IMR-90 (cell line): Measurements from ENCODE around the gene BAIAP2. TPM values are rescaled to one million over a fixed set of nuclear protein-coding genes. Genes with fewer than 3 reads are reported as not detected.
A peak's percentile ranks its signal among the peaks of the same experiment; 100 is the strongest.

Experiments
- ATAC-seq: fragments of 200-7000 bp; cut with Tn5 transposase; 2 replicates; pipeline ENCODE4 v1.9.1; 2020; ENCODE audit warnings: low read depth, mild to moderate bottlenecking, moderate library complexity
- BruUV-seq: library from RNA; stranded (reverse); fragments of 400-500 nt; replicated peaks from 2 replicates; lab custom pipeline; 2021; lab: Mats Ljungman, UMichigan
- CTCF ChIA-PET: fragments of 300-600 bp; formaldehyde crosslinking; extraction: SDS; loops from one replicate; lab custom pipeline; 2021; ENCODE audit warnings: antibody characterized with exemption; lab: Yijun Ruan, JAX
- POLR2A ChIA-PET: fragments of 300-600 bp; sonication (Branson Sonifier 250); formaldehyde crosslinking; loops from one replicate; lab custom pipeline; 2022; ENCODE audit warnings: antibody characterized with exemption; ENCODE audit not compliant: unreplicated experiment; lab: Charles Lee
- DNase-seq: peaks from one replicate; pipeline ENCODE4 v3.0.0; 2013
- H2AFZ ChIP-seq: replicated peaks from 2 replicates; pipeline ENCODE3; 2013; ENCODE audit warnings: low read length, mild to moderate bottlenecking; ENCODE audit not compliant: poor library complexity
- H2AK5ac ChIP-seq: 2 replicates; pipeline ENCODE4 v1.6.1; 2013; ENCODE audit warnings: low read depth, low read length, inconsistent platforms
- H2AK9ac ChIP-seq: replicated peaks from 2 replicates; pipeline ENCODE3; 2013; ENCODE audit warnings: mild to moderate bottlenecking, low read depth, low read length, moderate library complexity; ENCODE audit not compliant: poor library complexity
- H2BK120ac ChIP-seq: 2 replicates; pipeline ENCODE4 v1.6.1; 2013; ENCODE audit warnings: low read depth, low read length, inconsistent platforms
- H2BK15ac ChIP-seq: 3 replicates; pipeline ENCODE4 v1.6.1; 2013; ENCODE audit warnings: low read depth, low read length, inconsistent platforms
- H2BK20ac ChIP-seq: 2 replicates; pipeline ENCODE4 v1.6.1; 2013; ENCODE audit warnings: low read depth, mild to moderate bottlenecking, inconsistent platforms, low read length, moderate library complexity
- H2BK5ac ChIP-seq: 2 replicates; pipeline ENCODE4 v1.6.1; 2013; ENCODE audit warnings: mild to moderate bottlenecking, low read depth, low read length, inconsistent platforms; ENCODE audit not compliant: poor library complexity, severe bottlenecking
- H3K14ac ChIP-seq: replicated peaks from 2 replicates; pipeline ENCODE4 v1.6.1; 2013; ENCODE audit warnings: low read depth, low read length, inconsistent platforms
- H3K18ac ChIP-seq: 2 replicates; pipeline ENCODE4 v1.6.1; 2013; ENCODE audit warnings: low read depth, low read length, control low read depth
- H3K23ac ChIP-seq: 2 replicates; pipeline ENCODE4 v1.6.1; 2013; ENCODE audit warnings: low read depth, low read length, inconsistent platforms
- H3K27ac ChIP-seq: 2 replicates; pipeline ENCODE4 v1.5.1; 2013; ENCODE audit warnings: mild to moderate bottlenecking, control low read depth, low read length; ENCODE audit not compliant: insufficient read depth
- H3K27me3 ChIP-seq: 2 replicates; pipeline ENCODE4 v1.6.1; 2013; ENCODE audit warnings: low read length; ENCODE audit not compliant: control insufficient read depth, insufficient read depth
- H3K36me3 ChIP-seq: 2 replicates; pipeline ENCODE4 v1.6.1; 2013; ENCODE audit warnings: low read length, mixed read lengths; ENCODE audit not compliant: control insufficient read depth, insufficient read depth
- H3K4ac ChIP-seq: 2 replicates; pipeline ENCODE4 v1.6.1; 2013; ENCODE audit warnings: low read depth, low read length, inconsistent platforms
- H3K4me1 ChIP-seq: 2 replicates; pipeline ENCODE4 v1.6.1; 2013; ENCODE audit warnings: low read length, mixed read lengths; ENCODE audit not compliant: control insufficient read depth, insufficient read depth
- H3K4me2 ChIP-seq: 2 replicates; pipeline ENCODE4 v1.6.1; 2013; ENCODE audit warnings: low read depth, mild to moderate bottlenecking, control low read depth, low read length, moderate library complexity
- H3K4me3 ChIP-seq: 2 replicates; pipeline ENCODE4 v1.5.1; 2013; ENCODE audit warnings: low read depth, mild to moderate bottlenecking, control low read depth, low read length, moderate library complexity; ENCODE audit not compliant: insufficient read depth
- H3K56ac ChIP-seq: 2 replicates; pipeline ENCODE4 v1.6.1; 2013; ENCODE audit warnings: low read length, inconsistent platforms; ENCODE audit not compliant: insufficient read depth; ENCODE audit errors: extremely low read depth
- H3K79me1 ChIP-seq, 2 experiments: 2 replicates each; pipeline ENCODE4 v1.6.1; 2013; ENCODE audit warnings: low read length in 2 of 2, inconsistent platforms in 1 of 2, low read depth in 1 of 2
- H3K9ac ChIP-seq: 2 replicates; pipeline ENCODE4 v1.6.1; 2013; ENCODE audit warnings: low read depth, low read length, control low read depth
- H3K9me1 ChIP-seq: 2 replicates; pipeline ENCODE4 v1.6.1; 2013; ENCODE audit warnings: low read length, inconsistent platforms; ENCODE audit not compliant: insufficient read depth
- H3K9me3 ChIP-seq: 2 replicates; pipeline ENCODE4 v1.6.1; 2013; ENCODE audit warnings: low read length; ENCODE audit not compliant: control insufficient read depth, insufficient read depth
- H4K20me1 ChIP-seq: 2 replicates; pipeline ENCODE4 v1.6.1; 2013; ENCODE audit warnings: low read length, inconsistent platforms; ENCODE audit not compliant: insufficient read depth
- H4K5ac ChIP-seq: 2 replicates; pipeline ENCODE4 v1.6.1; 2013; ENCODE audit warnings: mild to moderate bottlenecking, low read depth, low read length, control low read depth
- H4K8ac ChIP-seq, 2 experiments: 2 replicates each; pipeline ENCODE4 v1.6.1; 2013; ENCODE audit warnings: low read depth in 2 of 2, low read length in 2 of 2, control low read depth in 1 of 2, inconsistent platforms in 1 of 2
- H4K91ac ChIP-seq: 2 replicates; pipeline ENCODE4 v1.6.1; 2013; ENCODE audit warnings: low read depth, low read length, inconsistent platforms; ENCODE audit not compliant: insufficient read depth
- BHLHE40 ChIP-seq: fragments of 150-350 bp; IDR thresholded peaks from 2 replicates; pipeline ENCODE4 v1.6.1; 2016; ENCODE audit warnings: mild to moderate bottlenecking, low read depth, low read length
- NFE2L2 ChIP-seq: fragments of 150-350 bp; IDR thresholded peaks from 2 replicates; pipeline ENCODE4 v1.6.1; 2016; ENCODE audit warnings: low read depth, mild to moderate bottlenecking, low read length
- WGBS, 2 experiments: methylation state at CpG; one replicate each; pipeline versions ENCODE4 v1.1.5 to v1.1.7; 2013; ENCODE audit warnings: missing lambda C conversion rate in 2 of 2; ENCODE audit not compliant: insufficient read length in 1 of 2; ENCODE audit errors: extremely low coverage in 2 of 2; 5-methylcytosine and 5-hydroxymethylcytosine counted together
- dilution Hi-C: fragments of 300-500 bp; cut with HindIII; formaldehyde crosslinking; loops from one replicate; pipeline ENCODE4 v1.14.3; 2018; ENCODE audit warnings: low sequenced_read_pairs; ENCODE audit not compliant: unreplicated experiment
- in situ Hi-C: fragments of 300-500 bp; cut with MboI; formaldehyde crosslinking; loops from 3 replicates; pipeline ENCODE4 v1.14.3; 2019; ENCODE audit warnings: low sequenced_read_pairs, inconsistent platforms, mixed read lengths
- intact Hi-C: fragments of 100-400 bp; cut with micrococcal nuclease; formaldehyde crosslinking; loops from 2 replicates; pipeline ENCODE4 v1.10.0; 2022
- polyA plus RNA-seq, 3 experiments: library from polyadenylated mRNA; depleted of rRNA; stranded (reverse); fragments of >200 nt; gene quantifications; 2 replicates each; pipeline ENCODE4 v1.2.3, GENCODE V29; 2012; ENCODE audit warnings: low replicate concordance in 1 of 3
- total RNA-seq: library from RNA; depleted of rRNA; stranded (reverse); fragments of >200 nt; gene quantifications from 2 replicates; pipeline ENCODE4 v1.2.3, GENCODE V29; 2012

BAIAP2 gene
- total and polyA plus RNA-seq, 2 of the 4 experiments (the other 2 are of a cell fraction), result 18.3 to 32.6 TPM

GRCh38 chr17:81044764-81045589 lies 10.0 kb downstream of the BAIAP2 start:
- intact Hi-C loops, result no loop called here
- Histone ChIP-seq H4K8ac (peak overlapping the region; percentile 6 to 78; a peak in 3 of 4 replicates), H3K79me1 (peaks cover 3 to 62% of the 10 kb centered on the region in 2 experiments), H3K27ac (no peak overlapping the region; the same call in 1 of the 2 replicates), H2AK9ac (peak overlapping the region; percentile 80), H4K5ac (peak overlapping the region; percentile 65), H3K9me1 (peaks cover 27% of the 10 kb centered on the region), H3K4ac (peak overlapping the region; percentile 76), H2AFZ (peak overlapping the region; percentile 88), H3K36me3 (no peaks in the 10 kb centered on the region), H2BK15ac (no peak overlapping the region), H2AK5ac (peak overlapping the region; percentile 59; the same call in 1 of the 2 replicates), H3K9me3 (no peaks in the 10 kb centered on the region), H3K4me3 (no peak overlapping the region), H2BK20ac (0 out of 2 replicates have a peak overlapping the region, but pooled peaks have one; percentile 13), H2BK120ac (peak overlapping the region; percentile 64), H3K56ac (no peak overlapping the region), H4K20me1 (peaks cover 33% of the 10 kb centered on the region), H4K91ac (peak overlapping the region; percentile 2; the same call in 1 of the 2 replicates), H2BK5ac (peak overlapping the region; percentile 35), H3K4me2 (peak overlapping the region; percentile 62), H3K14ac (peak overlapping the region; percentile 15), H3K4me1 (peaks cover 20% of the 10 kb centered on the region), H3K23ac (no peak overlapping the region), H3K9ac (no peak overlapping the region), H3K27me3 (no peaks in the 10 kb centered on the region), H3K18ac (no peak overlapping the region)
- ATAC-seq, result peak; percentile 46
- BruUV-seq, result no TSS peak
- dilution Hi-C loops, result no loop called here
- POLR2A ChIA-PET, result no interaction called here
- peak; percentile 79 for DNase-seq
- in situ Hi-C loops, result no loop called here
- CTCF ChIA-PET, result no interaction called here
- 31% methylated on average over 17 of the region's 28 CpGs; no CpG with 5 or more reads in 1 of the 2 experiments for WGBS, 2 experiments
- TF ChIP-seq NFE2L2 (no peak), BHLHE40 (peak; percentile 68; the same call in 1 of the 2 replicates)
